ENCODE data around the gene RNGTT. TPM values are rescaled to one million over a fixed set of nuclear protein-coding genes. Genes with fewer than 3 reads are reported as not detected.

Gene RNGTT
- polyA plus RNA-seq, 1 donor (not counting 4 experiments of a cell fraction or from before 2014, with no cell fraction given): 9.7 TPM

DNA sequence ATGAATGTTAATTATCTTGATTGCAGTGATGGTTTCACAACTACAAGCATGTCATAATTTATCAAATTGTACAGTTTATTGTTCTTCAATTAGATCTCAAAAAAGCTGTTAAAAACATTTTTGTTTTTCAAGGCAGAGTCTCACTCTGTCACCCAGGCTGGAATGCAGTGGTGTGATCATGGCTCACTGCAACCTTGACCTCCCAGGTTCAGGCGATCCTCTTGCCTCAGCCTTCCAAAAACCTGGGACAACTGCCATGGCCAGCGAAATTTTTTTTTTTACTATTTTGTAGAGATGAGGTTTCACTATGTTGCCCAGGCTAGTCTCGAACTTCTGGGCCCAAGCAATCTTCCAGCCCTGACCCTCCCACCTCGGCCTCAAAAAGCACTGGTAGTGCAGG is 286.1 kb downstream of the RNGTT start:
- FAIRE-seq: no peak
- TF ChIP-seq, protein P1, sequence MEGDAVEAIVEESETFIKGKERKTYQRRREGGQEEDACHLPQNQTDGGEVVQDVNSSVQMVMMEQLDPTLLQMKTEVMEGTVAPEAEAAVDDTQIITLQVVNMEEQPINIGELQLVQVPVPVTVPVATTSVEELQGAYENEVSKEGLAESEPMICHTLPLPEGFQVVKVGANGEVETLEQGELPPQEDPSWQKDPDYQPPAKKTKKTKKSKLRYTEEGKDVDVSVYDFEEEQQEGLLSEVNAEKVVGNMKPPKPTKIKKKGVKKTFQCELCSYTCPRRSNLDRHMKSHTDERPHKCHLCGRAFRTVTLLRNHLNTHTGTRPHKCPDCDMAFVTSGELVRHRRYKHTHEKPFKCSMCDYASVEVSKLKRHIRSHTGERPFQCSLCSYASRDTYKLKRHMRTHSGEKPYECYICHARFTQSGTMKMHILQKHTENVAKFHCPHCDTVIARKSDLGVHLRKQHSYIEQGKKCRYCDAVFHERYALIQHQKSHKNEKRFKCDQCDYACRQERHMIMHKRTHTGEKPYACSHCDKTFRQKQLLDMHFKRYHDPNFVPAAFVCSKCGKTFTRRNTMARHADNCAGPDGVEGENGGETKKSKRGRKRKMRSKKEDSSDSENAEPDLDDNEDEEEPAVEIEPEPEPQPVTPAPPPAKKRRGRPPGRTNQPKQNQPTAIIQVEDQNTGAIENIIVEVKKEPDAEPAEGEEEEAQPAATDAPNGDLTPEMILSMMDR (optimal IDR thresholded peaks at IDR 0.05 in 1 of 3, IDR thresholded peaks at IDR 0.05 in 1 of 3, conservative IDR thresholded peaks at IDR 0.05 in 1 of 3; ENCODE audit: extremely low read depth in 1 of 3, insufficient read depth in 2 of 3, low read length in 3 of 3): no peak
- TF ChIP-seq EZH2 (IDR thresholded peaks at IDR 0.05; ENCODE audit: low read length): no peak
- no peaks in the 10 kb centered on the region for H3K79me2 ChIP-seq (ENCODE audit: control insufficient read depth, insufficient read depth, low read length)

DNA sequence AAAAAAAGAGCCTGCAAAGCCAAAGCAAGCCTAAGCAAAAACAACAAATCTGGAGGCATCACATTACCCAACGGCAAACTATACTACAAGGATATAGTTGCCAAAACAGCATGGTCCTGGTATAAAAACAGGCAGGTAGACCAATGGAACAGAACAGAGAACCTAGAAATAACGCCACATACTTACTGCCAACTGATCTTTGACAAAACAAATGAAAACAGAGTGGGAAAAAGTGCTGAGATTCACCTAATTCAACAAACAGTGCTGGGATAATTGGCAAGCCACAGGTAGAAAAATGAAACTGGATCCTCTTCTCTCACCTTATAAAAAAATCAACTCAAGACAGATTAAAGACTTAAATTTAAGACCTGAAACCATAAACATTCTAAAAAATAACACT is 291.8 kb downstream of the RNGTT start:
- H3K36me3 ChIP-seq (ENCODE audit: control insufficient read depth in 2 of 2, extremely low read depth in 1 of 2, insufficient read depth in 2 of 2, low read length in 2 of 2): no peaks in the 10 kb centered on the region
- H3K9ac ChIP-seq (ENCODE audit: control insufficient read depth, extremely low read depth, insufficient read depth, low read length): no peak overlapping the region
- no peaks in the 10 kb centered on the region for H4K20me1 ChIP-seq (ENCODE audit: control insufficient read depth, extremely low read depth, insufficient read depth, low read length)
- H3K27ac ChIP-seq (ENCODE audit: control insufficient read depth, insufficient read depth, low read length): no peak overlapping the region
- no peak overlapping the region for H2AFZ ChIP-seq (ENCODE audit: control insufficient read depth, low read length)
- no peak for DNase-seq (ENCODE audit: low read depth, low spot score)
- no peaks in the 10 kb centered on the region for H3K79me2 ChIP-seq (ENCODE audit: control insufficient read depth, insufficient read depth, low read length)
- FAIRE-seq: no peak
- H3K27me3 ChIP-seq (ENCODE audit: control insufficient read depth, extremely low read depth, insufficient read depth, low read length): no peaks in the 10 kb centered on the region
- no peak overlapping the region for H3K4me2 ChIP-seq (ENCODE audit: control insufficient read depth, extremely low read depth, insufficient read depth, low read depth, low read length)
- peaks cover 4% of the 10 kb centered on the region for H3K9me3 ChIP-seq (ENCODE audit: control insufficient read depth, low read depth, low read length)
- no peaks in the 10 kb centered on the region for H3K9me1 ChIP-seq (ENCODE audit: control insufficient read depth, extremely low read depth, insufficient read depth, low read length)
- H3K4me1 ChIP-seq (ENCODE audit: control insufficient read depth, extremely low read depth, insufficient read depth, low read length): no peaks in the 10 kb centered on the region
- TF ChIP-seq EZH2 (IDR thresholded peaks at IDR 0.05; ENCODE audit: low read length): no peak
- TF ChIP-seq, protein P1 (optimal IDR thresholded peaks at IDR 0.05 in 1 of 3, IDR thresholded peaks at IDR 0.05 in 1 of 3, conservative IDR thresholded peaks at IDR 0.05 in 1 of 3; ENCODE audit: extremely low read depth in 1 of 3, insufficient read depth in 2 of 3, low read length in 3 of 3): no peak
- no peak overlapping the region for H3K4me3 ChIP-seq (ENCODE audit: control insufficient read depth in 2 of 3, extremely low read depth in 1 of 3, insufficient read depth in 2 of 3, low read depth in 1 of 3, low read length in 3 of 3)
- dilution Hi-C loops (cut with MboI; ENCODE audit: extremely low pct_ligation_motif_present, low sequenced_read_pairs): no loop called here

More for the DNA sequence above, 286.1 kb downstream of the RNGTT start:
- H3K4me3 ChIP-seq (ENCODE audit: control insufficient read depth in 2 of 3, extremely low read depth in 1 of 3, insufficient read depth in 2 of 3, low read depth in 1 of 3, low read length in 3 of 3): no peak overlapping the region
- no peaks in the 10 kb centered on the region for H3K27me3 ChIP-seq (ENCODE audit: control insufficient read depth, extremely low read depth, insufficient read depth, low read length)
- H3K9me3 ChIP-seq (ENCODE audit: control insufficient read depth, low read depth, low read length): no peaks in the 10 kb centered on the region
- no peak overlapping the region for H2AFZ ChIP-seq (ENCODE audit: control insufficient read depth, low read length)
- no peaks in the 10 kb centered on the region for H4K20me1 ChIP-seq (ENCODE audit: control insufficient read depth, extremely low read depth, insufficient read depth, low read length)
- dilution Hi-C loops (cut with MboI; ENCODE audit: extremely low pct_ligation_motif_present, low sequenced_read_pairs): no loop called here
- no peaks in the 10 kb centered on the region for H3K9me1 ChIP-seq (ENCODE audit: control insufficient read depth, extremely low read depth, insufficient read depth, low read length)
- H3K36me3 ChIP-seq (ENCODE audit: control insufficient read depth in 2 of 2, extremely low read depth in 1 of 2, insufficient read depth in 2 of 2, low read length in 2 of 2): no peaks in the 10 kb centered on the region
- H3K9ac ChIP-seq (ENCODE audit: control insufficient read depth, extremely low read depth, insufficient read depth, low read length): no peak overlapping the region
- no peak for DNase-seq (ENCODE audit: low read depth, low spot score)
- H3K27ac ChIP-seq (ENCODE audit: control insufficient read depth, insufficient read depth, low read length): no peak overlapping the region
- no peaks in the 10 kb centered on the region for H3K4me1 ChIP-seq (ENCODE audit: control insufficient read depth, extremely low read depth, insufficient read depth, low read length)
- H3K4me2 ChIP-seq (ENCODE audit: control insufficient read depth, extremely low read depth, insufficient read depth, low read depth, low read length): no peak overlapping the region
